Mucosa of descending colon (tissue), 3 donors: ENCODE results near the gene SLC6A3. TPM values are rescaled to one million over a fixed set of nuclear protein-coding genes. Genes with fewer than 3 reads are reported as not detected.

Source experiments
- ATAC-seq: fragments of 200-7000 bp; cut with Tn5 transposase; one replicate; pipeline ENCODE4 v1.9.1; 2020; ENCODE audit warnings: mild to moderate bottlenecking, moderate library complexity
- DNase-seq, 3 donors: peaks; one replicate each; pipeline ENCODE4 v3.0.0-alpha.2; 2020
- H3K36me3 ChIP-seq: fragments of 200-600 bp; one replicate; pipeline ENCODE4 v1.8.0; 2021; ENCODE audit warnings: low read depth, mild to moderate bottlenecking
- H3K4me1 ChIP-seq: fragments of 200-600 bp; one replicate; pipeline ENCODE4 v1.8.0; 2021; ENCODE audit warnings: low read depth, mild to moderate bottlenecking
- H3K4me3 ChIP-seq: fragments of 200-600 bp; one replicate; pipeline ENCODE4 v1.8.0; 2021; ENCODE audit warnings: mild to moderate bottlenecking
- H3K9me3 ChIP-seq: fragments of 200-600 bp; one replicate; pipeline ENCODE4 v1.8.0; 2021; ENCODE audit warnings: mild to moderate bottlenecking
- intact Hi-C, 2 donors: fragments of 100-400 bp; cut with DNase I in 1 of 2; cut with micrococcal nuclease in 1 of 2; formaldehyde crosslinking; loops; one replicate each; pipeline versions ENCODE4 v1.11.0 to v1.11.1; 2022; cut with DNase I, micrococcal nuclease
- total RNA-seq, 3 donors: library from RNA; stranded (reverse); fragmentation: NEBNext Ultra II Directional in 2 of 3; extraction: Animal tissue kit (Norgen Biotek cat#: 25700) in 2 of 3; gene quantifications; one replicate each; pipeline versions ENCODE4 v1.2.1 to v1.2.4, GENCODE V29; 2021 to 2023
- TF ChIP-seq, protein P1 (sequence below): fragments of 200-600 bp; IDR thresholded peaks from one replicate; pipeline ENCODE4 v1.8.0; 2022; ENCODE audit warnings: antibody characterized with exemption, mild to moderate bottlenecking
- donor health status: DM: no; HTN: no; CAD: no; lungs with moderate emphysema.
- donor health status: DM: no; HTN: no; CAD: no.
- donor health status: DM: no; HTN: yes; CAD: no.

SLC6A3 gene
- total RNA-seq, 3 donors from 2014 or later: not detected

DNA sequence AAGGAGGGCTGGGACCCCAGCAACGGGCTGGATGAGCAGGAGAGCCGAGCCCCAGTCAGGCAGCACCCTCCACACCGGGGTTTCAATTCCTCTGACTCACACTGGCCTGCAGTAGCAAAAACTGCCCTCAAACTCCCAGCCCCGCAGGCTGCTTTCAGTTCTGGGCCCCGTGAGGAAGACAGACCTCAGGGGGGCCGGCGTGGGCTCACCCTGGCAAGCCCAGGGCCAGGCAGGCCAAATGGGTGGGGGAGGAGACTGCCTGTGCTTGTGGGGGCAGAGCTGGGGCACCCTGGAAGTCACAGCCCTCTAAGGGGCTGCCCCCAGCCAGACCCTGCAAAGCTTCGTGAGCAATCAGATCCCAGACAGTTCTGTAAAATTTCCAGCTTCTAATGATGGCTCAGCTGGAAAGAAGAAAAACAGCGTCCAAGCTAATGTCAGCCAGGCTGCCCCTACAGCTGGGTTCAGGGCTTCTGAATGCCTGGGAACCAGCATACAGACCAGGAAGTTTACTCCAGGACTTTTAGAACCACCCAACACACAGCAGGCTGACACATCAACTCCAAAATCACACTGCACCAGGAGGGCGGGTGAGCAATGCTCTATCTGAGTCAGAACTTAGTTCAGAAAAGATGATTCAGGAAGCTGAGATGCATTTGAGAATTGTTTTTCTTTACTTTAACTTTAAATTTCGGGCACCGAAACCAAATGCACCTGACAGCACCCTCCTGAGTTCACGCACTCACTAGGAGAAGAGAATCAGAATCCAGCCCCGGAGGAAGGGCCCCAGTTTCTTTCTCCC is 43.8 kb upstream of the SLC6A3 start:
- DNase-seq: no peak
- peak; percentile 54 for ATAC-seq
- Histone ChIP-seq H3K9me3 (no peaks in the 10 kb centered on the region), H3K4me3 (no peak overlapping the region), H3K4me1 (no peaks in the 10 kb centered on the region), H3K36me3 (no peaks in the 10 kb centered on the region)
- intact Hi-C loops: no loop called here
- TF ChIP-seq, protein P1, sequence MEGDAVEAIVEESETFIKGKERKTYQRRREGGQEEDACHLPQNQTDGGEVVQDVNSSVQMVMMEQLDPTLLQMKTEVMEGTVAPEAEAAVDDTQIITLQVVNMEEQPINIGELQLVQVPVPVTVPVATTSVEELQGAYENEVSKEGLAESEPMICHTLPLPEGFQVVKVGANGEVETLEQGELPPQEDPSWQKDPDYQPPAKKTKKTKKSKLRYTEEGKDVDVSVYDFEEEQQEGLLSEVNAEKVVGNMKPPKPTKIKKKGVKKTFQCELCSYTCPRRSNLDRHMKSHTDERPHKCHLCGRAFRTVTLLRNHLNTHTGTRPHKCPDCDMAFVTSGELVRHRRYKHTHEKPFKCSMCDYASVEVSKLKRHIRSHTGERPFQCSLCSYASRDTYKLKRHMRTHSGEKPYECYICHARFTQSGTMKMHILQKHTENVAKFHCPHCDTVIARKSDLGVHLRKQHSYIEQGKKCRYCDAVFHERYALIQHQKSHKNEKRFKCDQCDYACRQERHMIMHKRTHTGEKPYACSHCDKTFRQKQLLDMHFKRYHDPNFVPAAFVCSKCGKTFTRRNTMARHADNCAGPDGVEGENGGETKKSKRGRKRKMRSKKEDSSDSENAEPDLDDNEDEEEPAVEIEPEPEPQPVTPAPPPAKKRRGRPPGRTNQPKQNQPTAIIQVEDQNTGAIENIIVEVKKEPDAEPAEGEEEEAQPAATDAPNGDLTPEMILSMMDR: no peak

DNA sequence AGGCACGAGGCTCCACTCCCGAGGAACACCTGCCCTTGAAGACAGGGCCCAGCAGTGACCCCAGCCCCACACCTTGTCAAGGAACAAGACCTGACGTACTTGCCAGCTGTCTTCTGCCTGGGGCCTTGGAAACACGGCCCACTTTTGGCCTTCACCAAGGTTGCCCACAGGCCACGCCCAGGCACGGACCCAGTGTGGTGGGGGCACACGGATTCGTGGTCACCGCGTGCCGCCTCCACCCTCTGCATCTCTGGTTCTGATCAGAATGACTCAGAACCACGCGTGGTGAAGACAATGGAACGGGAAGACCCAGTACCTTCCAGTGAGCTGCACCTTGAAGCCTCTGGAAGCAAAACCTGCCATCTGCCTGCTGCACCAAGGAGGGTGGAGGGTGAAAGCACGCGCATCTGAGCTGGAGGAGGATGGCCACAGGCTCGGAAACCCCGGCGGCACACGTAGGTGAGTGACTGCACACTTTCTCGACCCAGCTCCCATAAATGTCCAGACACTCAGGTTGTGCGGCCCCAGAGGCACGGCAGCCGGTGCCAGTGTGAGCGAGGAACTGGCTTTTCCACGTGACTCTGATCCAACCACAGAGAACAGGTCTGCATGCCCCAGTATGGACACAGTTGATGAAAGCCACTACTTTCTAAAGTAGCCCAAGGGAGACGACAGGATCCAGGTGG is 42.0 kb upstream of the SLC6A3 start:
- Histone ChIP-seq H3K36me3 (no peaks in the 10 kb centered on the region), H3K4me1 (no peaks in the 10 kb centered on the region), H3K9me3 (no peaks in the 10 kb centered on the region), H3K4me3 (no peak overlapping the region)
- TF ChIP-seq, protein P1: no peak
- intact Hi-C loops: no loop called here
- DNase-seq (no peak), ATAC-seq (no peak)

- H3K4me3 ChIP-seq: no peak overlapping the region
- H3K9me3 ChIP-seq: no peaks in the 10 kb centered on the region
- ATAC-seq (no peak), DNase-seq (no peak)
- H3K4me1 ChIP-seq: no peaks in the 10 kb centered on the region
- intact Hi-C loops: no loop called here
- TF ChIP-seq, protein P1: no peak
- H3K36me3 ChIP-seq: no peaks in the 10 kb centered on the region
Measured at GRCh38 chr5:1486271-1486670, 41.0 kb upstream of the SLC6A3 start.

DNA sequence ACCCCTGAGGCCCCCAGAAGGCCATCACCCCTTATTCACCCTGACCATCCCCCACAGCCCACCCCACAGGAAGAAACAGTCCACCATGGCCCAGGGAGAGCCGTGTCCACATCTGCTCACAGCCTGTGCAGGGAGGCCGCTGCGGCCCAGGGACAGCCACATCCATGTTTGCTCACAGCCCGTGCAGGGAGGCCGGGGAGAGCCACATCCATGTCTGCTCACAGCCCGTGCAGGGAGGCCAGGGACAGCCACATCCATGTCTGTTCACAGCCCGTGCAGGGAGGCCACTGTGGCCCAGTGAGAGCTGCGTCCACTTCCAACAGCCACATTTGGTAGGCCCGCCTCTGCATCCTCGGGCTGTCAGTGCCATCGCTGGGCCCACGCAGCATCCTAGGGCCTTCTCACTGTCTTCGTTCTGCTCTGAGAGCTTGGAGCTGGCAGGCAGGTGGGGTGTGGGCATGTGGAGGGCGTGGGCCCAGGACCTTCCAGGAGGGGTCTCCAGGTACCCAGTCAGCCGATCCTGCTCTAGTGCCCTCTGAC is 40.4 kb upstream of the SLC6A3 start:
- Histone ChIP-seq H3K9me3 (no peaks in the 10 kb centered on the region), H3K4me1 (no peaks in the 10 kb centered on the region), H3K4me3 (no peak overlapping the region), H3K36me3 (no peaks in the 10 kb centered on the region)
- DNase-seq: no peak
- intact Hi-C loops: no loop called here
- no peak for ATAC-seq
- TF ChIP-seq, protein P1: no peak

DNA sequence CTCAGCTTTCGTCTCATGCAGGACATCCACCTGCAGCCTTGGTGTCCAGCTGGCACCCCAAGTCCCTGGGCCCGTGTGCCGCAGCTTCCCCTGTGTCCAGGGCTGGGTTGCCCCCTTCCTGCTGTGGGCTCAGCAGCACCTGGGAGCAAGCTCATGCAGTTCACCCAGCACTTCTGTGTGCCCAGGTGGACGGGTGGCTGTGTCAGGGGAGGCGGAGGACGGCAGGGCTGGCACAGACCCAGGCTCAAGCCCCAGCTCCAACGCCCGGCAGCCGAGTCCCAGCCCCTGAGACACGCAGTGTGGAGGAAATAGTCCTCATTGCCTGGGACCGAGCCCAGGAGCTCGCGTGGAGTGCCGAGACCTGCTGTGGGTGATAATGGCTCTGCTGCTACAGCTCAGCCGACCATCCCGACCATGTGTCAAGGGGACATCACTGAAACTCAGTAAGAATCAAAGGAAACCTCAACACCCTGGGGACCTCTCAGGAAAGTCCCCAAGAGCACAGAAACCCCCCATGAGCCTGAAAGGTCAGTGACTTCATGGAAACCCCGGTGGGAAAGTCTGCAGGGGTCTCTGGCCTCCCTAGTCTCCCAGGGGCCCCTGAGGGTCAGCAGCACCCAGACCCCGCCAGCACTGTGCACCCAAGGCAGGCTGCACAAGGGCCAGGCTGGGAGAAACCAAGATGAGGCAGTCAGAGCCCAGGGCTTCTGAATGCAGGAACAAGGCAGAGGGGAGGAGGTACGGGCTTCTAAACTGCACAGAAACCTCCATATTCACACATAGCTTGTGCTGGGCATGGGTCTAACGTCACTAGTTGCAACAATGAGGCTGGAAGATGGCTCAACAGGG is 39.7 kb upstream of the SLC6A3 start:
- TF ChIP-seq, protein P1: no peak
- H3K36me3 ChIP-seq: no peaks in the 10 kb centered on the region
- no peak overlapping the region for H3K4me3 ChIP-seq
- DNase-seq (no peak), ATAC-seq (peak; percentile 20)
- no peaks in the 10 kb centered on the region for H3K9me3 ChIP-seq
- H3K4me1 ChIP-seq: no peaks in the 10 kb centered on the region
- intact Hi-C loops: no loop called here
